Retinal pigment epithelial cell (primary cell): ENCODE results near the gene POLD1.
"Not testable (repeated sequence)": the region's sequence is repeated elsewhere in the genome, so short reads cannot be mapped to it uniquely, and the experiment has no call there.

ENCODE experiments used
- DNase-seq: peaks from one replicate; pipeline ENCODE4 v3.0.0-alpha.2; 2010; ENCODE audit warnings: low read depth
- H3K4me3 ChIP-seq: 2 replicates; pipeline ENCODE4 v1.5.1; 2011; ENCODE audit warnings: mild to moderate bottlenecking, low read length, control low read depth, moderate library complexity
- CTCF ChIP-seq: conservative IDR thresholded peaks from 2 replicates; pipeline ENCODE4 v1.5.1; 2011; ENCODE audit warnings: low read depth, low read length, control low read depth, inconsistent platforms

POLD1 gene

GRCh38 chr19:50383852-50384684 lies at the start of gene POLD1:
Gene POLD1, plus strand, starts transcription at chr19:50384347. Its CDS starts 14,505 bp downstream, at chr19:50398852.
- DNase-seq: peak; percentile 85
- peak within 1 kb of the TSS; percentile 65 for H3K4me3 ChIP-seq
- TF ChIP-seq CTCF: no peak

- TF ChIP-seq CTCF: no peak
- no peak overlapping the region for H3K4me3 ChIP-seq
- DNase-seq: no peak
Observed at GRCh38 chr19:50334741-50335421, 49.3 kb upstream of the POLD1 start.

- not testable (repeated sequence) for DNase-seq, H3K4me3 ChIP-seq
Observed at GRCh38 chr19:50337031-50337430, 47.1 kb upstream of the POLD1 start.

GRCh38 chr19:50340331-50340730 lies 43.8 kb upstream of the POLD1 start:
- H3K4me3 ChIP-seq: no peak overlapping the region
- DNase-seq: no peak
- no peak for TF ChIP-seq CTCF

GRCh38 chr19:50341091-50341564 lies 43.0 kb upstream of the POLD1 start:
- no peak for DNase-seq
- H3K4me3 ChIP-seq: no peak overlapping the region
- no peak for TF ChIP-seq CTCF

- DNase-seq: no peak
- no peak overlapping the region for H3K4me3 ChIP-seq
- no peak for TF ChIP-seq CTCF
Observed at GRCh38 chr19:50344661-50345318, 39.4 kb upstream of the POLD1 start.

GRCh38 chr19:50347089-50347581 lies 37.0 kb upstream of the POLD1 start:
- not testable (repeated sequence) for H3K4me3 ChIP-seq, DNase-seq
